SH-SY5Y (cell line): ENCODE results near the gene S1PR5.

Experiments used
- GATA2 ChIP-seq: IDR thresholded peaks from 2 replicates; pipeline ENCODE4 v1.6.1; 2011; ENCODE audit warnings: mild to moderate bottlenecking, low read depth, low read length
- GATA3 ChIP-seq: IDR thresholded peaks from 2 replicates; pipeline ENCODE4 v1.6.1; 2011; ENCODE audit warnings: low read depth, mild to moderate bottlenecking, low read length, moderate library complexity

S1PR5 gene

DNA sequence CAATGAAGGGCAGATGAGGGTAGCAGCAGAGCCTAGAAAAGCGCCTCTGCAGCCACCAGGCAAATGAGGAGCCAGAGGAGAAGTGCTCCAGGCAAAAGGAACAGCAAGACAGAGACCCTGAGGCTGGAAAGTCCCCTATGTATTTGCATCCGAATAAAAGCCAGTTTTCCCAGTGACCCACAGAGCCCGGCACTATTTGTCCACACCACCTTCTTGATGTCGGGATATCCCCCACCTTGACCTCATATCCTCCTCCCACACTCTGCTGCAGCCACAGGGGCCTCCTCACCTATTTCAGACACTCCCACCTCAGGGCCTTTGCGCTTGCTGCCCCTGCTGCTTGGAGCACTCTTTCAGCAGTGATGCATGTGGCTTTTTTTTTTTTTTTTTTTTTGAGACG lies 33.1 kb upstream of the S1PR5 start:
- no peak for TF ChIP-seq GATA3
- no peak for TF ChIP-seq GATA2

DNA sequence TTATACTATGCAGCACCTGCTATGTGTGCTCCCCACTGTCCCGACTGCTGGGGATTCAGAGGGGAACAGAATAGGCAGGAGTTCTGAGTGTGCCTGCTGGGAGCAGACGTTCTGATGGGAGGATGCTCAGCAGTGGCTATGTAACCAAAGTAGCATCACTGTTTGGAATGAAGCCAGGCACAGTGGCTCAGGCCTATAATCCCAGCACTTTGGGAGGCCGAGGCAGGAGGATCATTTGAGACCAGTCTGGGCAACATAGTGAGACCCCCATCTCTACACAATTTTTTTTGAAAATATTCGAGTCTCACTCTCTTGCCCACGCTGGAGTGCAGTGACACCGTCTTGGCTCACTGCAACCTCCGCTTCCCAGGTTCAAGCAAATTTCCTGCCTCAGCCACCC lies 32.5 kb upstream of the S1PR5 start:
- TF ChIP-seq GATA2 (no peak), GATA3 (no peak)

GRCh38 chr19:10548746-10549276 lies 31.6 kb upstream of the S1PR5 start:
- TF ChIP-seq GATA3 (no peak), GATA2 (no peak)

- TF ChIP-seq GATA3 (no peak), GATA2 (no peak)
Measured at GRCh38 chr19:10546817-10547216, 29.6 kb upstream of the S1PR5 start.

DNA sequence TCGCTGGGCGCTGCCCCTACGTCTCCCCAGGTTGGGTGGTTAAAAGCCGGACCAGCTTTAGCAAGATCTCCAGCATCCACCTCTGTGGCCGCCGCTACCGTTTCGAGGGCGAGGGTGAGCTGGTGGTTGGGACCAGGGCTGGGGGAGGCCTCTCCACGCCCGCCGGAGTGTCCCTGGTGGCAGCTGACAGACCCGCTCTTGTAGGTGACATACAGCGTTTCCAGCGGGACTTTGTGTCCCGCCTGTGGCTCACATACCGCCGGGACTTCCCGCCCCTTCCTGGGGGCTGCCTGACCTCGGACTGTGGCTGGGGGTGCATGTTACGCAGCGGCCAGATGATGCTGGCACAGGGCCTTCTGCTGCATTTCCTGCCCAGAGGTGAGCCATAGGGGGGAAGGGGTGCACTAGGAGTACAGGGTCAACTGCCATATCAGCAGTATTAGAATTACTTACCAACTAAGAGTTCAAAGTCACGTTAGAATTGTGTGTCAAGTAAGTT lies 27.6 kb upstream of the S1PR5 start:
- no peak for TF ChIP-seq GATA2
- no peak for TF ChIP-seq GATA3

DNA sequence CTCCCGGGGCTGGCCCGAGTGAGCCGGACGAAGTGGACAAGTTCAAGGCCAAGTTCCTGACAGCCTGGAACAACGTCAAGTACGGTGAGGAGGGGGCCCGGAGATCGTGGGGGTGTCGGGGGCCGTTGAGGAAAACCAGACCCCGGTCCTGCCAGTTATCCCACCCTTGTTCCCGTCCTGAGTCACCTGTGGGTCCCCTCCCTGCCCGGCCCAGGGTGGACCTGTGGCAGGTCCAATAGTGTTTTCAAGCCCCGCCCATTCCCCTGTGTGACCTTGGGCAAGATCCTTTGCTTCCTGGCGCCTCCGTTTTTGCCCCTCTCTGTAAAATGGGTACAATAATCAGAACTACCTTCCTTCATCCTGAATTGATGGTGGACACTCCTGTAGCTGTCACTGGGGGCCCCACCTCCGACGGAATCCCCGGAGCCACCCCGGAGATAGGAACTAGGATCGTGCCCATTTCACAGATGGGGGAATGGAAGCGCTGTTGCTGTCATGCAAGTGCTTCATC lies 27.1 kb upstream of the S1PR5 start:
- TF ChIP-seq GATA3: no peak
- TF ChIP-seq GATA2: no peak

- TF ChIP-seq GATA3: no peak
Measured at GRCh38 chr19:10543420-10544241, 26.4 kb upstream of the S1PR5 start, which contains the start of gene ATG4D. Gene ATG4D, plus strand, starts transcription at chr19:10543904. Its CDS starts 187 bp downstream, at chr19:10544091.

DNA sequence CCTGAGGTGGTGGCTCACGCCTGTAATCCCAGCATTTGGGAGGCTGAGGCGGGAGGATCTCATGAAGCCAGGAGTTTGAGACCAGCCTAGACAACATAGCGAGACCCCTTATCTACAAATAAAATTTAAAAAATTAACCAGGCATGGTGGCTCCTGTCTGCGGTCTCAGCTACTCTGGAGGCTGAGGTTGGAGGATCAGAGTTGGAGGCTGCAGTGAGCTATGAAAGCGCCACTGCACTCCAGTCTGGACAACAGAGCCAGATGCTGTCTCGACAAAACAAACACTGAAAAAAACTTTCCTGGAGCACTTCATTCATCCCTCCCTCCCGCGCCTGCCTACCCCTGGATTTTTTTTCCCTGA lies 25.8 kb upstream of the S1PR5 start:
- TF ChIP-seq GATA3 (no peak), GATA2 (no peak)

DNA sequence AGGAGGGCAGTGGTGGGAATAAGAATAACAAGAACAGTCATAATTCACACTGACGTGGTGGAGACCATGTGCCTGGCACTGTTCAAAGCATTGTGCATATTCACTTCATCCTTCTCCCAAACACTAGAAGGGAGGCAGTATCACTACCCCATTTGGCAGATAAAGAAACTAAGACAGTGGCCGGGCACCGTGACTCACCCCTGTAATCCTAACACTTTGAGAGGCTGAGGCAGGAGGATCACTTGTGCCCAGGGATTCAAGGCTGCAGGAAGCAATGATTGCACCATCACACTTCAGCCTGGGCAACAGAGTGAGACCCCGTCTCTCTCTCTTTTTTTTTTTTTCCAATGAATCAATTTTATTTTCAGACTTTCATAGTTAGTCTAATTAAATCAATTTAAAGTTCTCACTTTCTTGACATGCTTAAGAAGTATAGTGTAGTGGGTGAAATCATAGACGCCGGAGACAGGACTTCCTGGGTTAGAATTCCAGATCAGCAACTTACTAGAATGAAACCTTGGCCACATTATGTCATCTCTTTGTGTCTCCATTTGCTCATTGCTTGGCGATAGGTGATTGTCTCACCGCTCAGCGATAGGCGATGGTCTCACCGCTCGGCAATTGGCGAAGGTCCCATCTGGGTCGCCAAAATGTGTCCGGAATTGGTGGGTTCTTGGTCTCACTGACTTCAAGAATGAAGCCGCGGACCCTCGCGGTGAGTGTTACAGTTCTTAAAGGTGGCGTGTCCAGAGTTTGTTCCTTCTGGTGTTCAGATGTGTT lies 21.1 kb upstream of the S1PR5 start:
- TF ChIP-seq GATA2 (no peak), GATA3 (no peak)

- TF ChIP-seq GATA3 (no peak), GATA2 (no peak)
Measured at GRCh38 chr19:10537668-10538067, 20.4 kb upstream of the S1PR5 start.

- no peak for TF ChIP-seq GATA3
- no peak for TF ChIP-seq GATA2
Measured at GRCh38 chr19:10535613-10536012, 18.4 kb upstream of the S1PR5 start.

DNA sequence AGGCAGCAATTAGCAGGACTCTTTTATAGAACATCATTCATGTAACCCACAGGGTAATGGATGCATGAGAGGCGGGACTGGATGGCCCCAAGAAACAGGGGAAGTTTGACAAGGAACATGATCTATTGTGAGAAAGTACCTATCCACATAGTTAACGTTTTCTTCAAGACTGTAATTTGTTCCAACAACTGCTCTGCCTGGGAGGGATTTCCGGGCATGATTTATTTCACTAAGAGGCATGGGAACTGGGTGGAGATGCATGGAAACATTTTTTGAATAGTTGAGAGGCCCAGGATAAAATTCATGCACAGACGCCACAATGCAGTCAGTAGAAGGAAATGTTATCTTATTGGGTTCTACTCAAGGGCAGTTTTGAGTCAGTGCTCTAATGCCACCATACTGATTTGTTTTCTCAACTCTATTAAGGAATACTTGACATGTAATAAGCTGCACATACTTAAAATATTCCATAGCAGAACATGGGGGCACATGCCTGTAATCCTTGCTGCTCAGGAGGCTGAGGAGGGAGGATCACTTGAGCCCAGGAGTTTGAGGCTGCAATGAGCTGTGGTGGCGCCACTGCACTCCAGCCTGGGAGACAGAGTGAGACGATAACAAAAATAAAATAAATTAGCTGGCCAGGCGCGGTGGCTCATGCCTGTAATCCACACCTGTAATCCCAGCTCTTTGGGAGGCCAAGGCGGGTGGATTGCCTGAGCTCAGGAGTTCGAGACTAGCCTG lies 16.6 kb upstream of the S1PR5 start:
- TF ChIP-seq GATA3 (no peak), GATA2 (no peak)

DNA sequence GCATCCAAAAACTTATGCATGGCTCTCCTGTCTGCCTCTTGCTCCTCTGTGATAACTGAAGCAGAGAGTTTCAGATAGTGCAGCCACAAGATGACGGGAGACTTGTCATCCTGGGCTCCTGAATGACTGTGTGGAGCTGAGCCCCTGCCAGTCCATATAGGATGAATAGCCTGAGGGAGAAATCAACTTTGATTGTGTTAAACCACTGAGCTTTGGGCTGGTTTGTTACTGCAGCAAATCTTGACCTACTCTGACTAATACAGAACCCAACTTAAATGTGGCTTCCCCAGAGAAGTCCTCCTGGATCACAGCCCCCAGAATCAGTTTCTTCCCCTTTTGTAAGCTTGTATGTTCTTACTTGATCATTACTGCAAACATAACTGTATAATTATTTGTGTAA lies 15.2 kb upstream of the S1PR5 start:
- TF ChIP-seq GATA3: no peak
- no peak for TF ChIP-seq GATA2

- TF ChIP-seq GATA2 (no peak), GATA3 (no peak)
Measured at GRCh38 chr19:10525636-10526035, 8.4 kb upstream of the S1PR5 start.
